ENCODE measurements around the gene NARS2.
A peak's percentile ranks its signal among the peaks of the same experiment; 100 is the strongest.
"Not testable (repeated sequence)": the region's sequence is repeated elsewhere in the genome, so short reads cannot be mapped to it uniquely, and the experiment has no call there.

Gene NARS2

GRCh38 chr11:78583889-78584288 is 9.2 kb upstream of the NARS2 start:
- in situ Hi-C loops (cut with MboI; ENCODE audit: low pct_unique_long_range_greater_than_20kb, low sequenced_read_pairs): no loop called here
- no peak for DNase-seq

- in situ Hi-C loops (cut with MboI; ENCODE audit: low pct_unique_long_range_greater_than_20kb, low sequenced_read_pairs): no loop called here
Measured at GRCh38 chr11:78577495-78577894, 2.8 kb upstream of the NARS2 start.

GRCh38 chr11:78576549-78577097 is 2.0 kb upstream of the NARS2 start:
- in situ Hi-C loops (cut with MboI; ENCODE audit: low pct_unique_long_range_greater_than_20kb, low sequenced_read_pairs): no loop called here
- DNase-seq: peak; percentile 75

More at GRCh38 chr11:78577495-78577894, 2.8 kb upstream of the NARS2 start:
- DNase-seq: no peak

- DNase-seq: no peak
- in situ Hi-C loops (cut with MboI; ENCODE audit: low pct_unique_long_range_greater_than_20kb, low sequenced_read_pairs): no loop called here
Measured at GRCh38 chr11:78575478-78575877, 814 bp upstream of the NARS2 start.

- in situ Hi-C loops (cut with MboI; ENCODE audit: low pct_unique_long_range_greater_than_20kb, low sequenced_read_pairs): no loop called here
- DNase-seq: no peak
Measured at GRCh38 chr11:78573681-78574080, 983 bp downstream of the NARS2 start.

- DNase-seq: no peak
- in situ Hi-C loops (cut with MboI; ENCODE audit: low pct_unique_long_range_greater_than_20kb, low sequenced_read_pairs): no loop called here
Measured at GRCh38 chr11:78573271-78573670, 1.4 kb downstream of the NARS2 start.

GRCh38 chr11:78572394-78572793 is 2.3 kb downstream of the NARS2 start:
- in situ Hi-C loops (cut with MboI; ENCODE audit: low pct_unique_long_range_greater_than_20kb, low sequenced_read_pairs): no loop called here
- no peak for DNase-seq

GRCh38 chr11:78570031-78570430 is 4.6 kb downstream of the NARS2 start:
- in situ Hi-C loops (cut with MboI; ENCODE audit: low pct_unique_long_range_greater_than_20kb, low sequenced_read_pairs): no loop called here

GRCh38 chr11:78567209-78567608 is 7.5 kb downstream of the NARS2 start:
- in situ Hi-C loops (cut with MboI; ENCODE audit: low pct_unique_long_range_greater_than_20kb, low sequenced_read_pairs): loop anchor here (10.0 kb wide), 1 partner anchor 342 kb away; no protein-coding TSS in a partner anchor
- DNase-seq: no peak

More at GRCh38 chr11:78570031-78570430, 4.6 kb downstream of the NARS2 start:
- DNase-seq: no peak

GRCh38 chr11:78564490-78565467 is 9.9 kb downstream of the NARS2 start:
- in situ Hi-C loops (cut with MboI; ENCODE audit: low pct_unique_long_range_greater_than_20kb, low sequenced_read_pairs): loop anchor here (10.0 kb wide), 1 partner anchor 340 kb away; no protein-coding TSS in a partner anchor
- DNase-seq: peak; percentile 78

- not testable (repeated sequence) for DNase-seq
- in situ Hi-C loops (cut with MboI; ENCODE audit: low pct_unique_long_range_greater_than_20kb, low sequenced_read_pairs): loop anchor here (10.0 kb wide), 1 partner anchor 339 kb away; no protein-coding TSS in a partner anchor
Measured at GRCh38 chr11:78564037-78564436, 10.6 kb downstream of the NARS2 start.

GRCh38 chr11:78563090-78563489 is 11.6 kb downstream of the NARS2 start:
- not testable (repeated sequence) for DNase-seq
- in situ Hi-C loops (cut with MboI; ENCODE audit: low pct_unique_long_range_greater_than_20kb, low sequenced_read_pairs): loop anchor here (10.0 kb wide), 1 partner anchor 338 kb away; no protein-coding TSS in a partner anchor

- in situ Hi-C loops (cut with MboI; ENCODE audit: low pct_unique_long_range_greater_than_20kb, low sequenced_read_pairs): loop anchor here (10.0 kb wide), 1 partner anchor 338 kb away; no protein-coding TSS in a partner anchor
- DNase-seq: no peak
Measured at GRCh38 chr11:78562398-78562797, 12.3 kb downstream of the NARS2 start.

- in situ Hi-C loops (cut with MboI; ENCODE audit: low pct_unique_long_range_greater_than_20kb, low sequenced_read_pairs): loop anchor here (10.0 kb wide), 1 partner anchor 336 kb away; no protein-coding TSS in a partner anchor
- peak; percentile 76 for DNase-seq
Measured at GRCh38 chr11:78560826-78561484, 13.7 kb downstream of the NARS2 start.

GRCh38 chr11:78560153-78560552 is 14.5 kb downstream of the NARS2 start:
- no peak for DNase-seq
- in situ Hi-C loops (cut with MboI; ENCODE audit: low pct_unique_long_range_greater_than_20kb, low sequenced_read_pairs): loop anchor here (10.0 kb wide), 1 partner anchor 335 kb away; no protein-coding TSS in a partner anchor

- no peak for DNase-seq
- in situ Hi-C loops (cut with MboI; ENCODE audit: low pct_unique_long_range_greater_than_20kb, low sequenced_read_pairs): no loop called here
Measured at GRCh38 chr11:78557236-78557635, 17.4 kb downstream of the NARS2 start.

- in situ Hi-C loops (cut with MboI; ENCODE audit: low pct_unique_long_range_greater_than_20kb, low sequenced_read_pairs): no loop called here
- DNase-seq: no peak
Measured at GRCh38 chr11:78555592-78555991, 19.1 kb downstream of the NARS2 start.

- in situ Hi-C loops (cut with MboI; ENCODE audit: low pct_unique_long_range_greater_than_20kb, low sequenced_read_pairs): no loop called here
- no peak for DNase-seq
Measured at GRCh38 chr11:78552881-78553280, 21.8 kb downstream of the NARS2 start.

- in situ Hi-C loops (cut with MboI; ENCODE audit: low pct_unique_long_range_greater_than_20kb, low sequenced_read_pairs); DNase-seq: not testable (repeated sequence)
Measured at GRCh38 chr11:78552139-78552538, 22.5 kb downstream of the NARS2 start.
